G401 (cell line): Measurements from ENCODE around the gene RABL6. TPM values are rescaled to one million over a fixed set of nuclear protein-coding genes. Genes with fewer than 3 reads are reported as not detected.
"Not testable (repeated sequence)": the region's sequence is repeated elsewhere in the genome, so short reads cannot be mapped to it uniquely, and the experiment has no call there.

Experiments used
- DNase-seq: peaks from one replicate; pipeline ENCODE4 v3.0.0-alpha.2; 2015; ENCODE audit warnings: low spot score
- in situ Hi-C: cut with HindIII; loops from 2 replicates; pipeline ENCODE4 v1.10.0; 2016; ENCODE audit warnings: low sequenced_read_pairs, mixed read lengths
- total RNA-seq: library from RNA; depleted of rRNA; stranded (reverse); fragments of >200 nt; shearing (Covaris generic); gene quantifications from 2 replicates; pipeline ENCODE4 v1.2.3, GENCODE V29; 2014; rRNA removed

Gene RABL6
- 199 and 222 TPM in 2 replicates for total RNA-seq

GRCh38 chr9:136807281-136808074 is at the start of gene RABL6:
Gene RABL6 (plus strand): TSS chr9:136807948. CDS start chr9:136808197, 249 bp downstream.
- DNase-seq = peak; percentile 64
- in situ Hi-C loops = no loop called here

- DNase-seq = no peak
- in situ Hi-C loops = no loop called here
Observed at GRCh38 chr9:136759001-136759400, 48.7 kb upstream of the RABL6 start.

GRCh38 chr9:136759436-136760325 is 48.1 kb upstream of the RABL6 start:
- DNase-seq = no peak
- in situ Hi-C loops = no loop called here

- in situ Hi-C loops = no loop called here
- DNase-seq = no peak
Observed at GRCh38 chr9:136760424-136760823, 47.3 kb upstream of the RABL6 start.

- in situ Hi-C loops = not testable (repeated sequence)
- DNase-seq = peak; percentile 91
Observed at GRCh38 chr9:136760834-136761544, 46.8 kb upstream of the RABL6 start.

- in situ Hi-C loops = no loop called here
- DNase-seq = no peak
Observed at GRCh38 chr9:136761545-136761981, 46.2 kb upstream of the RABL6 start.

GRCh38 chr9:136762221-136762691 is 45.5 kb upstream of the RABL6 start:
- in situ Hi-C loops = no loop called here
- no peak for DNase-seq

- in situ Hi-C loops = no loop called here
- peak; percentile 30 for DNase-seq
Observed at GRCh38 chr9:136762915-136763648, 44.7 kb upstream of the RABL6 start.

GRCh38 chr9:136763649-136764035 is 44.1 kb upstream of the RABL6 start:
- in situ Hi-C loops = no loop called here
- DNase-seq = no peak

GRCh38 chr9:136764301-136764891 is 43.4 kb upstream of the RABL6 start, which contains the start of gene LCN15:
Gene LCN15 (minus strand): TSS chr9:136764518. CDS start chr9:136764488, 30 bp downstream.
- in situ Hi-C loops = no loop called here
- no peak for DNase-seq

- in situ Hi-C loops = no loop called here
- DNase-seq = no peak
Observed at GRCh38 chr9:136765041-136765440, 42.7 kb upstream of the RABL6 start.

- in situ Hi-C loops, DNase-seq: not testable (repeated sequence)
Observed at GRCh38 chr9:136765745-136766409, 41.9 kb upstream of the RABL6 start.

GRCh38 chr9:136766410-136767120 is 41.2 kb upstream of the RABL6 start:
- DNase-seq = peak; percentile 85
- in situ Hi-C loops = not testable (repeated sequence)

- no peak for DNase-seq
- in situ Hi-C loops = no loop called here
Observed at GRCh38 chr9:136769710-136770191, 38.0 kb upstream of the RABL6 start.

- in situ Hi-C loops = no loop called here
- DNase-seq = no peak
Observed at GRCh38 chr9:136771907-136772415, 35.8 kb upstream of the RABL6 start.

- in situ Hi-C loops = no loop called here
- DNase-seq = peak; percentile 74
Observed at GRCh38 chr9:136773386-136774044, 34.2 kb upstream of the RABL6 start.
